K562 (cell line): ENCODE measurements around the gene FGF14. TPM values are rescaled to one million over a fixed set of nuclear protein-coding genes. Genes with fewer than 3 reads are reported as not detected.

ENCODE experiments used
- ATAC-seq: fragments of 200-7000 bp; cut with Tn5 transposase; 3 replicates; pipeline ENCODE4 v1.9.1; 2020; ENCODE audit warnings: moderate library complexity
- BruUV-seq: library from RNA; stranded (reverse); fragments of 400-500 nt; replicated peaks from 2 replicates; lab custom pipeline; 2021; lab: Mats Ljungman, UMichigan
- CTCF ChIA-PET: fragments of 300-600 bp; formaldehyde crosslinking; extraction: SDS; loops from one replicate; lab custom pipeline; 2021; ENCODE audit warnings: low intra/inter-chr PET ratio; lab: Yijun Ruan, JAX
- POLR2A ChIA-PET: fragments of 300-600, 350-650 bp; sonication (Branson Sonifier 250); formaldehyde crosslinking; extraction: SDS; loops from one replicate; lab custom pipeline; 2021; ENCODE audit warnings: antibody characterized with exemption, inconsistent platforms; lab: Yijun Ruan, JAX
- DNase-seq, 4 experiments: peaks; one replicate each; pipeline versions ENCODE4 v3.0.0 to v3.0.0-alpha.2; 2011 to 2018; ENCODE audit warnings: low spot score in 3 of 4, mixed read lengths in 3 of 4; ENCODE audit errors: extremely low read depth in 1 of 4
- FAIRE-seq: peaks from 2 replicates; lab custom pipeline; 2011; peaks lifted over from hg19 to GRCh38; lab: Jason Lieb, UNC
- H2AFZ ChIP-seq: 2 replicates; pipeline ENCODE4 v1.6.0; 2011; ENCODE audit warnings: low read depth, low read length, control low read depth, inconsistent platforms
- H3K27ac ChIP-seq: fragments of 200-600 bp; 3 replicates; pipeline ENCODE4 v1.8.0; 2011; ENCODE audit warnings: low read depth, mild to moderate bottlenecking, control low read depth, inconsistent platforms, low read length, moderate library complexity, mixed read lengths; ENCODE audit errors: extremely low read depth
- H3K27me3 ChIP-seq, 2 experiments: fragments of 300-600 bp in 1 of 2; 2 replicates in 1 of 2; 3 replicates in 1 of 2; pipeline versions ENCODE4 v1.6.0 to v1.8.0; 2011; ENCODE audit warnings: inconsistent platforms in 2 of 2, low read length in 2 of 2, mild to moderate bottlenecking in 1 of 2, mixed read lengths in 1 of 2, moderate library complexity in 1 of 2; ENCODE audit not compliant: control insufficient read depth in 2 of 2, insufficient read depth in 2 of 2
- H3K36me3 ChIP-seq: fragments of 300-600 bp; 3 replicates; pipeline ENCODE4 v1.8.0; 2011; ENCODE audit warnings: mild to moderate bottlenecking, low read length, inconsistent platforms; ENCODE audit not compliant: control insufficient read depth, insufficient read depth
- H3K4me1 ChIP-seq, 2 experiments: fragments of 200-600 bp in 1 of 2; replicated peaks in 1 of 2; 2 replicates in 1 of 2; 3 replicates in 1 of 2; pipeline versions ENCODE4 v1.5.1 to v1.8.0; 2011; ENCODE audit warnings: inconsistent platforms in 2 of 2, low read length in 2 of 2, mild to moderate bottlenecking in 1 of 2, mixed read lengths in 1 of 2, moderate library complexity in 1 of 2; ENCODE audit not compliant: control insufficient read depth in 2 of 2, insufficient read depth in 2 of 2
- H3K4me2 ChIP-seq: 2 replicates; pipeline ENCODE4 v1.6.1; 2011; ENCODE audit warnings: low read length, control low read depth, inconsistent platforms, mixed read lengths; ENCODE audit not compliant: insufficient read depth
- H3K4me3 ChIP-seq: fragments of 200-600 bp; sonication (generic), shearing (Covaris generic); 2 replicates; pipeline ENCODE4 v1.5.1; 2016; ENCODE audit warnings: control low read depth, inconsistent platforms
- H3K79me2 ChIP-seq: fragments of 200-600 bp; 3 replicates; pipeline ENCODE4 v1.8.0; 2011; ENCODE audit warnings: low read length, inconsistent platforms; ENCODE audit not compliant: control insufficient read depth, insufficient read depth
- H3K9ac ChIP-seq, 2 experiments: 2 replicates each; pipeline versions ENCODE4 v1.6.0 to v1.6.1; 2011; ENCODE audit warnings: low read depth in 2 of 2, low read length in 2 of 2, control low read depth in 1 of 2, inconsistent platforms in 1 of 2, mild to moderate bottlenecking in 1 of 2, mixed read lengths in 1 of 2; ENCODE audit not compliant: insufficient read depth in 1 of 2
- H3K9me1 ChIP-seq: one replicate; pipeline ENCODE4 v1.6.0; 2011; ENCODE audit warnings: inconsistent platforms, mild to moderate bottlenecking, low read length, moderate library complexity; ENCODE audit not compliant: control insufficient read depth, insufficient read depth
- H3K9me3 ChIP-seq: replicated peaks from 2 replicates; pipeline ENCODE4 v1.5.1; 2011; ENCODE audit warnings: low read depth, low read length, inconsistent platforms; ENCODE audit not compliant: control insufficient read depth, insufficient read depth
- H4K20me1 ChIP-seq: replicated peaks from 2 replicates; pipeline ENCODE4 v1.6.1; 2011; ENCODE audit warnings: low read length, inconsistent platforms, mixed read lengths; ENCODE audit not compliant: control insufficient read depth, insufficient read depth
- CREB1 ChIP-seq, 2 experiments: sonication (generic) in 1 of 2; formaldehyde crosslinking in 1 of 2; IDR thresholded peaks; 2 replicates each; pipeline versions ENCODE4 v1.6.1 to v1.8.0; 2012 to 2022; ENCODE audit warnings: inconsistent platforms in 1 of 2, mild to moderate bottlenecking in 1 of 2, missing genetic modification reagents in 1 of 2, moderate library complexity in 1 of 2
- CSDE1 ChIP-seq, 2 experiments: fragments of 450-650 bp; IDR thresholded peaks; 2 replicates each; pipeline ENCODE4 v1.6.1; 2016; ENCODE audit warnings: mild to moderate bottlenecking in 1 of 2
- FOXM1 ChIP-seq, 2 experiments: fragments of 450-650 bp in 1 of 2; sonication (generic) in 1 of 2; formaldehyde crosslinking in 1 of 2; IDR thresholded peaks; 2 replicates each; pipeline versions ENCODE4 v1.6.1 to v1.9.0; 2017 to 2022; ENCODE audit warnings: low read depth in 2 of 2, mild to moderate bottlenecking in 2 of 2, missing genetic modification reagents in 1 of 2, moderate library complexity in 1 of 2
- GTF2F1 ChIP-seq: IDR thresholded peaks from 2 replicates; pipeline ENCODE4 v1.6.1; 2011; ENCODE audit warnings: low read depth, low read length, improper control_type of control experiment
- HDAC1 ChIP-seq, 2 experiments: fragments of 450-650 bp; IDR thresholded peaks; 2 replicates each; pipeline ENCODE4 v1.6.1; 2016 to 2017; ENCODE audit warnings: inconsistent platforms in 1 of 2, mild to moderate bottlenecking in 1 of 2, moderate library complexity in 1 of 2
- MCM7 ChIP-seq, 2 experiments: fragments of 450-650 bp; IDR thresholded peaks; 2 replicates each; pipeline ENCODE4 v1.6.1; 2016 to 2018
- SP2 ChIP-seq: IDR thresholded peaks from 2 replicates; pipeline ENCODE4 v1.6.1; 2011; ENCODE audit warnings: mild to moderate bottlenecking, low read depth, low read length, moderate library complexity; ENCODE audit not compliant: poor library complexity, severe bottlenecking; ENCODE audit errors: extremely low read depth
- SRSF3 ChIP-seq: fragments of 200-400 bp; formaldehyde crosslinking; IDR thresholded peaks from 2 replicates; pipeline ENCODE4 v1.6.1; 2016; ENCODE audit warnings: mild to moderate bottlenecking, low read length, moderate library complexity; ENCODE audit not compliant: insufficient read depth
- ZFP36 ChIP-seq: fragments of 150-350 bp; IDR thresholded peaks from 2 replicates; pipeline ENCODE4 v1.6.1; 2018; ENCODE audit warnings: low read length, low read depth; ENCODE audit not compliant: partially characterized antibody
- ZNF445 ChIP-seq: fragments of 250-450 bp; sonication (Bioruptor Pico); IDR thresholded peaks from 2 replicates; pipeline ENCODE4 v1.4.0; 2020; ENCODE audit warnings: low read depth, mild to moderate bottlenecking, moderate library complexity
- ZNF551 ChIP-seq: fragments of 250-450 bp; sonication (Bioruptor Pico); IDR thresholded peaks from 2 replicates; pipeline ENCODE4 v1.5.0; 2021; ENCODE audit warnings: mild to moderate bottlenecking, moderate library complexity
- WGBS: fragments of 100-300 bp; shearing (Covaris generic); methylation state at CpG from one replicate; pipeline ENCODE4 v1.1.6; 2016; ENCODE audit warnings: low coverage, mixed read lengths; ENCODE audit not compliant: insufficient coverage; ENCODE audit errors: missing lambda C conversion rate; 5-methylcytosine and 5-hydroxymethylcytosine counted together
- in situ Hi-C: fragments of 300-500 bp; cut with MboI; formaldehyde crosslinking; loops from 4 replicates; pipeline ENCODE4 v1.15.0; 2018; ENCODE audit warnings: inconsistent platforms, mixed read lengths
- intact Hi-C: fragments of 100-400 bp; cut with micrococcal nuclease; formaldehyde crosslinking; loops from 2 replicates; pipeline ENCODE4 v1.14.2; 2022
- polyA plus RNA-seq, 8 experiments: library from polyadenylated mRNA; depleted of rRNA in 4 of 8; stranded (reverse) in 5 of 8; unstranded in 3 of 8; fragments of >200 nt; fragmentation: Nextera tagmentation in 2 of 8; fragmentation: Illumina TruSeq in 1 of 8; extraction: Ambion mirVana in 2 of 8; extraction: Trizol in 1 of 8; gene quantifications; 2 replicates each; pipeline versions ENCODE4 v1.2.1 to v1.2.3, GENCODE V29; 2011 to 2014; ENCODE audit warnings: inconsistent platforms in 1 of 8, missing spikeins in 1 of 8
- total RNA-seq, 7 experiments: library from RNA; depleted of rRNA in 6 of 7; stranded (reverse); fragments of >200 nt in 6 of 7; fragmentation: Illumina TruSeq in 2 of 7; extraction: Trizol in 2 of 7; gene quantifications; 2 replicates each; pipeline versions ENCODE4 v1.2.1 to v1.2.3, GENCODE V29; 2011 to 2021; ENCODE audit warnings: low replicate concordance in 1 of 7
- TF ChIP-seq, protein P1 (sequence below): fragments of 150-350 bp; conservative IDR thresholded peaks from 2 replicates; pipeline ENCODE4 v1.6.1; 2014; ENCODE audit warnings: low read length

FGF14 gene
- total and polyA plus RNA-seq, 9 of the 15 experiments (the other 6 are each of a cell fraction or from before 2014, with no cell fraction given) = not detected

GRCh38 chr13:102399791-102400674 is 1.8 kb downstream of the FGF14 start:
- no peak overlapping the region for H3K9ac ChIP-seq
- H3K9me3 ChIP-seq = no peaks in the 10 kb centered on the region
- TF ChIP-seq ZNF551 (CRISPR knock-in tag) (no peak), ZFP36 (peak; percentile 68)
- POLR2A ChIA-PET = no interaction called here
- H2AFZ ChIP-seq = no peak overlapping the region
- H3K27ac ChIP-seq = no peak overlapping the region
- WGBS = 2% methylated on average over 24 of the region's 58 CpGs
- DNase-seq (no peak), ATAC-seq (peak; percentile 27), FAIRE-seq (no peak)
- CTCF ChIA-PET = no interaction called here
- no peak overlapping the region for H3K4me2 ChIP-seq
- no peaks in the 10 kb centered on the region for H4K20me1 ChIP-seq
- H3K9me1 ChIP-seq = no peaks in the 10 kb centered on the region
- no peaks in the 10 kb centered on the region for H3K36me3 ChIP-seq
- peaks cover 0 to 6% of the 10 kb centered on the region in 2 experiments; a peak in 1 of 5 replicates for H3K27me3 ChIP-seq
- H3K4me1 ChIP-seq = peaks cover 0 to 7% of the 10 kb centered on the region in 2 experiments; a peak in 2 of 5 replicates
- no peak overlapping the region for H3K4me3 ChIP-seq
- no peaks in the 10 kb centered on the region for H3K79me2 ChIP-seq
- in situ Hi-C loops = no loop called here
- BruUV-seq = no TSS peak
- intact Hi-C loops = loop anchor here (10.0 kb wide), 1 partner anchor 145 kb away; no protein-coding TSS in a partner anchor

DNA sequence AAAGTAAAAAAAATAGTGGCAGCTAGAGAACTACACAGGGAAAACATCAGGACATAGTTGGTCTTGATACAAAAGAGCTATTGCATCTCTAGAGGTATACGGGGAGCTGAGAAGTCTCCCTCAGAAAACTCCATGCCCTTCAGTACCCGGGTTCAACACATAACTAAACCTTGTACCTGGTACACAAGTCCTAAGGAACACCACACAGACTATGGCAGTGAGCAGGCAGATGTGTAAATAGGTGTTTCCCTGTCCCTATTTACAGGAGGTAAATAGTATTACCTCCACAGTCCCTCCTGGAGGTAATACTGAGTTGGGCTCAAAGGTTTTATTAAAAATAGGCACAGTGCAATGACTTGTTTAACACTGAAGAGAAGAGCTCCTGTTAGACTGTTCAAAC is 5.9 kb downstream of the FGF14 start:
- POLR2A ChIA-PET = no interaction called here
- Histone ChIP-seq H3K9me1 (no peaks in the 10 kb centered on the region), H3K27ac (no peak overlapping the region), H3K9me3 (no peaks in the 10 kb centered on the region), H3K4me1 (peaks cover 0 to 17% of the 10 kb centered on the region in 2 experiments; a peak in 2 of 5 replicates), H3K4me3 (no peak overlapping the region), H2AFZ (no peak overlapping the region), H3K9ac (no peak overlapping the region), H3K27me3 (peaks cover 0 to 6% of the 10 kb centered on the region in 2 experiments; a peak in 1 of 5 replicates), H3K79me2 (no peaks in the 10 kb centered on the region), H4K20me1 (no peaks in the 10 kb centered on the region), H3K4me2 (no peak overlapping the region), H3K36me3 (no peaks in the 10 kb centered on the region)
- WGBS = 6% methylated on average over 2 of the region's 2 CpGs
- CTCF ChIA-PET = no interaction called here
- no peak for FAIRE-seq
- no peak for ATAC-seq
- BruUV-seq = no TSS peak
- in situ Hi-C loops = no loop called here
- intact Hi-C loops = loop anchor here (10.0 kb wide), 1 partner anchor 149 kb away; no protein-coding TSS in a partner anchor
- DNase-seq = no peak
- TF ChIP-seq FOXM1 (IDR thresholded peaks at IDR 0.05; ENCODE audit: low read depth) = no peak
- TF ChIP-seq FOXM1 (CRISPR knock-in tag; IDR thresholded peaks at IDR 0.05; ENCODE audit: low read depth) = no peak
- no peak for TF ChIP-seq GTF2F1
- no peak for TF ChIP-seq SRSF3
- TF ChIP-seq CSDE1 (IDR thresholded peaks at IDR 0.05) = no peak
- TF ChIP-seq CREB1 (IDR thresholded peaks at IDR 0.05) = no peak
- no peak for TF ChIP-seq CREB1 (CRISPR knock-in tag; IDR thresholded peaks at IDR 0.05)
- no peak for TF ChIP-seq MCM7 (IDR thresholded peaks at IDR 0.05)
- TF ChIP-seq HDAC1 (IDR thresholded peaks at IDR 0.05) = no peak
- no peak for TF ChIP-seq SP2
- no peak for TF ChIP-seq ZNF445 (CRISPR knock-in tag)
- TF ChIP-seq, protein P1, sequence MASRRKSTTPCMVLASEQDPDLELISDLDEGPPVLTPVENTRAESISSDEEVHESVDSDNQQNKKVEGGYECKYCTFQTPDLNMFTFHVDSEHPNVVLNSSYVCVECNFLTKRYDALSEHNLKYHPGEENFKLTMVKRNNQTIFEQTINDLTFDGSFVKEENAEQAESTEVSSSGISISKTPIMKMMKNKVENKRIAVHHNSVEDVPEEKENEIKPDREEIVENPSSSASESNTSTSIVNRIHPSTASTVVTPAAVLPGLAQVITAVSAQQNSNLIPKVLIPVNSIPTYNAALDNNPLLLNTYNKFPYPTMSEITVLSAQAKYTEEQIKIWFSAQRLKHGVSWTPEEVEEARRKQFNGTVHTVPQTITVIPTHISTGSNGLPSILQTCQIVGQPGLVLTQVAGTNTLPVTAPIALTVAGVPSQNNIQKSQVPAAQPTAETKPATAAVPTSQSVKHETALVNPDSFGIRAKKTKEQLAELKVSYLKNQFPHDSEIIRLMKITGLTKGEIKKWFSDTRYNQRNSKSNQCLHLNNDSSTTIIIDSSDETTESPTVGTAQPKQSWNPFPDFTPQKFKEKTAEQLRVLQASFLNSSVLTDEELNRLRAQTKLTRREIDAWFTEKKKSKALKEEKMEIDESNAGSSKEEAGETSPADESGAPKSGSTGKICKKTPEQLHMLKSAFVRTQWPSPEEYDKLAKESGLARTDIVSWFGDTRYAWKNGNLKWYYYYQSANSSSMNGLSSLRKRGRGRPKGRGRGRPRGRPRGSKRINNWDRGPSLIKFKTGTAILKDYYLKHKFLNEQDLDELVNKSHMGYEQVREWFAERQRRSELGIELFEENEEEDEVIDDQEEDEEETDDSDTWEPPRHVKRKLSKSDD = no peak
